HEK293T (cell line): Measurements from ENCODE around the gene RAB3IL1.

ENCODE experiments used
- CTCF ChIA-PET: fragments of 350-600 bp; formaldehyde crosslinking; extraction: SDS; loops from one replicate; lab custom pipeline; 2021; ENCODE audit warnings: antibody characterized with exemption, inconsistent platforms; lab: Yijun Ruan, JAX
- POLR2A ChIA-PET: fragments of 350-600 bp; formaldehyde crosslinking; extraction: SDS; loops from one replicate; lab custom pipeline; 2020; ENCODE audit warnings: antibody characterized with exemption, inconsistent platforms; lab: Yijun Ruan, JAX
- DNase-seq: peaks from one replicate; pipeline ENCODE4 v3.0.0; 2012; ENCODE audit warnings: mixed read lengths; ENCODE audit errors: extremely low spot score
- ARNT ChIP-seq: fragments of 450-650 bp; IDR thresholded peaks from 2 replicates; pipeline ENCODE4 v1.6.1; 2017; ENCODE audit warnings: mild to moderate bottlenecking
- BHLHE40 ChIP-seq: fragments of 450-650 bp; IDR thresholded peaks from 2 replicates; pipeline ENCODE4 v1.6.1; 2016; ENCODE audit warnings: mild to moderate bottlenecking, moderate library complexity, borderline replicate concordance
- CTBP1 ChIP-seq: fragments of 450-650 bp; IDR thresholded peaks from 2 replicates; pipeline ENCODE4 v1.6.1; 2016; ENCODE audit warnings: borderline replicate concordance
- ELF4 ChIP-seq: fragments of 450-650 bp; IDR thresholded peaks from 2 replicates; pipeline ENCODE4 v1.6.1; 2017; ENCODE audit warnings: antibody characterized with exemption
- FOXA1 ChIP-seq: fragments of 450-650 bp; IDR thresholded peaks from 2 replicates; pipeline ENCODE4 v1.6.1; 2016; ENCODE audit warnings: mild to moderate bottlenecking
- FOXK2 ChIP-seq: fragments of 450-650 bp; IDR thresholded peaks from 2 replicates; pipeline ENCODE4 v1.6.1; 2016; ENCODE audit warnings: mild to moderate bottlenecking
- FOXM1 ChIP-seq: fragments of 450-650 bp; IDR thresholded peaks from 2 replicates; pipeline ENCODE4 v1.6.1; 2017; ENCODE audit warnings: mild to moderate bottlenecking, borderline replicate concordance
- HDGF ChIP-seq: fragments of 450-650 bp; IDR thresholded peaks from 2 replicates; pipeline ENCODE4 v1.6.1; 2017; ENCODE audit warnings: antibody characterized with exemption, borderline replicate concordance
- L3MBTL2 ChIP-seq: fragments of 450-650 bp; conservative IDR thresholded peaks from 2 replicates; pipeline ENCODE4 v1.6.1; 2016; ENCODE audit warnings: mild to moderate bottlenecking
- LEF1 ChIP-seq: fragments of 450-650 bp; IDR thresholded peaks from 2 replicates; pipeline ENCODE4 v1.6.1; 2017; ENCODE audit warnings: mild to moderate bottlenecking, borderline replicate concordance
- NFRKB ChIP-seq: fragments of 450-650 bp; IDR thresholded peaks from 2 replicates; pipeline ENCODE4 v1.6.1; 2016; ENCODE audit warnings: mild to moderate bottlenecking, moderate library complexity
- SP1 ChIP-seq: fragments of 450-650 bp; IDR thresholded peaks from 2 replicates; pipeline ENCODE4 v1.6.1; 2017
- SUZ12 ChIP-seq: fragments of 450-650 bp; IDR thresholded peaks from 2 replicates; pipeline ENCODE4 v1.6.1; 2016; ENCODE audit warnings: mild to moderate bottlenecking
- TARDBP ChIP-seq: fragments of 450-650 bp; IDR thresholded peaks from 2 replicates; pipeline ENCODE4 v1.6.1; 2016
- ZNF384 ChIP-seq: fragments of 450-650 bp; IDR thresholded peaks from 2 replicates; pipeline ENCODE4 v1.6.1; 2016
- TF ChIP-seq, protein P1 (sequence below): fragments of 450-650 bp; IDR thresholded peaks from 2 replicates; pipeline ENCODE4 v1.6.1; 2016

Gene RAB3IL1

DNA sequence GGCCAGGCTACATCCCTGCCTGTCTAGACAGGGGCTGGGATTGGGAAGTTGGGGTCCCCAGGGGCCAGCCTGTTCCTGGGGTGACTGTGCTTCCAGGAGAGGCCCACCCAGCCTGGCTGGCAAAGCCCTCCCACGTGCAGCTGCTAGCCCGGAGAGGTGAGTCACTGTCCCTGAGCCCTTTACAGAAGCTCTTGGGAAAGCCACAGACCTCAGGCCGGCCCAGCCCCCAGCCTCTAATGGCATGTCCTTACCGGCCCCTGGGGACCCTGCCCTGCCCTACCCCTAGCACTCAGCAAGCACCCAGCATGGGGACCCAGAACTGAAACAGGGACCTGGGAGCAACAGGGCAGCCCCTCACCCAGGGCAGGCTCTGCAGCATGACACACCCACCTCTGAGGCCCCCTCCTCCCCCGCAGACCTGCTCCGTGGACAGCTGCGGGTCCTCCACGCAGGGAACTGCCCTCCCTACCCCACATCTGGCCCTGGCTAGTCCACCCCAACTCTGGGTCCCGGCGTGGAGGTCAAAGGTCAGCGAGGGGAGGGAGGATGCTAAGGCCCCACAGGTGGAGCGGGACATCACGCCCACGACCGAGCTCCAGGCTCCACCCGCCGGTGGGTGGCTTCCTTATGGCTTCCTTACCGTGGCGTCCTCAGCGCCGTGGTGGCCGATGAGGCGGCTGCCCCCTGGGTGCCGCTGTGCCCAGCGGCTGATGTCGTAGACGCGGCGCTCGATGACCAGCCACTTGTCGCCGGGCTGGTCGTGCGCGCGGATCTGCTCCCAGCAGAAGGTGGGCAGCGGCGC lies 26.6 kb downstream of the RAB3IL1 start:
- TF ChIP-seq BHLHE40, result no peak
- CTCF ChIA-PET, result interaction anchor here (1.4 kb wide), 1 partner anchor 8 kb away, joined by 7 read pairs; no protein-coding TSS in a partner anchor
- DNase-seq, result no peak
- POLR2A ChIA-PET, result no interaction called here

DNA sequence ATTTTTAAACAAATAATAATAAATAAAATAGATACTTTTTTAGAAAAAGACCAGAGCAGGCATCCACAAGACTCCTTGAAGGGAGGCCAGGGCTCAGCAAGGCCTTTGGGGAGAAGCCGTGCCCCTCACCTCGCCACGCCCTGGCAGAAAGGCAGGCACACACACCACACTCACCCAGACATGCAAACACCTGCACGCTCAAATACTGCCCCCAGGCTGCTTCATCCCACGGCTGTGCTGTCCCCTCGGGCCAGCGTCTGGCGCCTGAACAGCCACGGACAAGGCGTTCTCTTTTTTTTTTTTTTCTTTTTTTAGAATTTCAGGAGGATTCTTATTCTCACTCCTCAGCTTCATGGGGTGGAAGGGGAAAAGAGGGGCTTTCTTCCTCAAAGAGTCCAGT lies 27.5 kb downstream of the RAB3IL1 start:
- POLR2A ChIA-PET, result no interaction called here
- TF ChIP-seq, protein P1, sequence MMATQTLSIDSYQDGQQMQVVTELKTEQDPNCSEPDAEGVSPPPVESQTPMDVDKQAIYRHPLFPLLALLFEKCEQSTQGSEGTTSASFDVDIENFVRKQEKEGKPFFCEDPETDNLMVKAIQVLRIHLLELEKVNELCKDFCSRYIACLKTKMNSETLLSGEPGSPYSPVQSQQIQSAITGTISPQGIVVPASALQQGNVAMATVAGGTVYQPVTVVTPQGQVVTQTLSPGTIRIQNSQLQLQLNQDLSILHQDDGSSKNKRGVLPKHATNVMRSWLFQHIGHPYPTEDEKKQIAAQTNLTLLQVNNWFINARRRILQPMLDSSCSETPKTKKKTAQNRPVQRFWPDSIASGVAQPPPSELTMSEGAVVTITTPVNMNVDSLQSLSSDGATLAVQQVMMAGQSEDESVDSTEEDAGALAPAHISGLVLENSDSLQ, result no peak
- TF ChIP-seq CTBP1 (no peak), TARDBP (no peak), FOXA1 (no peak), LEF1 (no peak), NFRKB (no peak), SUZ12 (no peak), FOXM1 (no peak), FOXK2 (no peak), HDGF (no peak), BHLHE40 (no peak), L3MBTL2 (no peak), ARNT (no peak), SP1 (no peak), ZNF384 (no peak), ELF4 (no peak)
- CTCF ChIA-PET, result interaction anchor here (1.4 kb wide), 1 partner anchor 9 kb away, joined by 7 read pairs; no protein-coding TSS in a partner anchor
- no peak for DNase-seq

DNA sequence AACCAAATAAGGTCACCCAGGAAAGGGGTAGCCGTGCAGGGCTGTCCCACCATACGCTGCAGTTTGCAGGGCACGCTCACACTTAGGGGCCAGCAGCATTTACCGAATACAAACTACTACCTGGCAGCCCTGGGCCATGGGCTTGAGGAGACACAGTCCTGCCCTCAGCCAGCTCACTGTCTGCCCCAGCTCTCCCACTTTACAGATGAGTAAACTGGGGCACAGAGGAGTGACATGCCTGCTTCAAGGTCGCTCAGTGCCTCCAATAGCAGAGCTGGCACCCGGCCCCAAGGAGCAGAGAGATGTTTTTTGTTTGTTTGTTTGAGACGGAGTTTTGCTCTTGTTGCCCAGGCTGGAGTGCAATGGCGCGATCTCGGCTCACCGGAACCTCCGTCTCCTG lies 28.8 kb downstream of the RAB3IL1 start:
- TF ChIP-seq SP1 (no peak), FOXK2 (no peak), ARNT (no peak)
- POLR2A ChIA-PET, result no interaction called here
- no peak for DNase-seq
- CTCF ChIA-PET, result no interaction called here

DNA sequence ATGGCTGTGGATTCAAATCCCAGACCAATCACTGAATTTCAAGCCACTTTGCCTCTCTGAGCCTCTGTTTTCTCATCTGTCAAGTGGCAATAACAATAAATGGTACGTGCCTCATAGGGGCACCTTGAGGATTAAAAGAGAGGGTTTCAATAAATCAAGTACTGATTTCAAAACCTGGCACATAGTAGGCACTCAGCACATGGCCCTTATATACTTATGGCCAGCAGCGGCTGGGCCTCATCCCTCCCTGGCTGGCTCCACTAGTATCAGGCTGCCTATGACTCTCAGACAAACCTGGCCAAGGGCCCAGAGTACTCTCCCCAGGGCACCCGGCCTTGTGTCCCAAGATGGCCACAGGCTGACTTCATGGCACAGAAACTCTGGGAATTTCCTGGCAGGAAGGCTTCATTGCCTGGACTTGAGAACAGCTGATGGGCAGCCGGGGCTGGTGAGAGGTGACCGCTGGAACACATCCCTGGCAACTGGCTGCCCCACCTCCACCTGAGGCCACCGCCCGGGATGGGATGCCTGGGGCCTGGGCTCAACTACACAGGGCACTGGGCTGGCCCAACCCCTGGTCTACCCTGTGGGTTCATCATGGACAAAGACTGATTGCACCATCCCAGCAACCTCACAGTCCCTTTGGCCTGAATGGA lies 29.4 kb downstream of the RAB3IL1 start:
- TF ChIP-seq SP1, result no peak
- TF ChIP-seq ZNF384, result no peak
- no peak for TF ChIP-seq SUZ12
- TF ChIP-seq NFRKB, result no peak
- no peak for TF ChIP-seq ARNT
- TF ChIP-seq BHLHE40, result no peak
- TF ChIP-seq ELF4, result no peak
- no peak for TF ChIP-seq FOXA1
- TF ChIP-seq CTBP1, result no peak
- no peak for TF ChIP-seq L3MBTL2
- TF ChIP-seq FOXM1, result no peak
- TF ChIP-seq TARDBP, result no peak
- TF ChIP-seq FOXK2, result no peak
- TF ChIP-seq, protein P1, result no peak
- TF ChIP-seq HDGF, result no peak
- ChIA-PET POLR2A (no interaction called here), CTCF (no interaction called here)
- no peak for DNase-seq

DNA sequence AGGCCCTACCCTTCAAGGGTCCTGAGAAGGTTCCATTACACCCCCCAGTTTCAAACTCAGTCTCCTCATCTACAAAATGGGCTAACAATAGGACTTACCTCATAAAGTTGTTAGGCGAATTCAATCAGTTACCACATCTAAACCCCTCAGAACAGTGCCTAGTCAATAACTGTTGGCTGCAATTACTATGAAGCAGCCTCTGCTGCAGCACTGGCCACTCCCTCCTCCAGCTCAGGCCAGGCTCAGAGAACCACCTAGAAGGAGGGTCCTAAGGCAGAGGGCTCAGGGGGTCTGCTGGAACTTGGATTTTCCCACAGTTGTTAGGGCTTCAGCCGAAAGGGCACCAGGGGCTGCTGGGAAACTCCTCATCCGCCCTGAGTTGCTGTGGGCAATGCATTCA lies 30.7 kb downstream of the RAB3IL1 start:
- POLR2A ChIA-PET, result no interaction called here
- DNase-seq, result no peak
- CTCF ChIA-PET, result no interaction called here
- TF ChIP-seq TARDBP (no peak), FOXA1 (no peak), SUZ12 (no peak), FOXM1 (no peak), L3MBTL2 (no peak), BHLHE40 (no peak), FOXK2 (no peak), LEF1 (no peak), ELF4 (no peak), NFRKB (no peak)

DNA sequence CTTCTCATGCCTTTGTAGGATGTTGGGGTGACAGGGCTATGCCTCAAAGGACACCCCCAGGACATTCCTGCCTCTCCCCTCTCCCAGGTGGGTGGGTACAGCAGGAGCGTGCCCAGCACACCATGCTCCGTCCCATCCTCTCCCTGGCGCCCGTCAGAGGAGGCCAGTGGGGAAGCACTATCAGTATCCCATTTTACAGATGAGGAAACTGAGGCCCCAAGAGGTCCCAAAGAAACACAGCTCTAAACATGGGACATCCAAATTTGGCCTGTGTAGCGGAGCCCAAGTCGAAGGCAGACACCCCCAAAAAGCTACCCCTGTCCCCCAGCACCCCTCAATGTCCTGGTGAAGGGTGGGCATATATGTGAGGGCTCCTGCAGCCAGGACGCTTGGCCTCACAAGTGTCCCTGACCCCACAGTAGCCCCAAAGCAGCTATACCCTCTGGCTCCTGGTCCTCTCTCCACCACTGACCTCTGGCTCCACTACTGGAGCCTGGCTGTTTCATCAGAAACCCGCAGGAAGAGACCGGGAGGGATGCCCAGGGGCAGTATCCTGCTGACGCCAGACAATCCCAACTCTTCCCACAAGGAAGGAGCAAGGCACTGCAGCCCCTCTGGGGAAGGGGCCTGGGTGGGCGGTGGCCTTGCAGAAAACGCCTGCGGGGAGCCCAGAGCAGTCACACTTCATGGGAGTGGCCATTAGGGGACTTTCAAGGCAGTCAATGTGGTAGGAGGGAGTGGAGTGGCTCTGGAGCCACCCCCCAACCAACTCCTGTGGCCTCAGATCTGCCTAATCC lies 31.4 kb downstream of the RAB3IL1 start:
- POLR2A ChIA-PET, result no interaction called here
- CTCF ChIA-PET, result interaction anchor here (1.2 to 1.6 kb wide), 3 partner anchors 13 to 196 kb away, joined by 3 to 5 read pairs (median 4); no protein-coding TSS in a partner anchor
- DNase-seq, result no peak
- TF ChIP-seq SUZ12 (no peak), FOXK2 (no peak), SP1 (no peak), BHLHE40 (no peak), HDGF (no peak), FOXM1 (no peak), FOXA1 (no peak), TARDBP (no peak), CTBP1 (no peak), L3MBTL2 (no peak), NFRKB (no peak), ZNF384 (no peak), ELF4 (no peak), ARNT (no peak)
- TF ChIP-seq, protein P1, result no peak
